CD8-positive, alpha-beta memory T cell (primary cell): Measurements from ENCODE around the gene THRB. TPM values are rescaled to one million over a fixed set of nuclear protein-coding genes. Genes with fewer than 3 reads are reported as not detected.
"Not testable (repeated sequence)": the region's sequence is repeated elsewhere in the genome, so short reads cannot be mapped to it uniquely, and the experiment has no call there.

Experiments
- CTCF ChIA-PET: fragments of 350-600 bp; sonication (Branson Sonifier 250); formaldehyde crosslinking; loops from one replicate; lab custom pipeline; 2021; ENCODE audit warnings: antibody characterized with exemption; lab: Charles Lee
- POLR2A ChIA-PET: fragments of 350-600 bp; sonication (Branson Sonifier 250); formaldehyde crosslinking; loops from one replicate; lab custom pipeline; 2021; ENCODE audit warnings: antibody characterized with exemption; lab: Charles Lee
- DNase-seq, 5 donors: peaks; one replicate each; pipeline versions ENCODE4 v3.0.0 to v3.0.0-alpha.2; 2020 to 2022; ENCODE audit warnings: mixed read lengths in 1 of 5
- H3K27ac ChIP-seq: one replicate; pipeline ENCODE4 v1.7.0; 2013; ENCODE audit warnings: low read depth, mild to moderate bottlenecking, low read length, moderate library complexity
- H3K27me3 ChIP-seq: 2 replicates; pipeline ENCODE4 v1.7.0; 2013; ENCODE audit warnings: low read length, mild to moderate bottlenecking; ENCODE audit not compliant: insufficient read depth, poor library complexity, severe bottlenecking
- H3K36me3 ChIP-seq: 2 replicates; pipeline ENCODE4 v1.7.0; 2013; ENCODE audit warnings: mild to moderate bottlenecking, low read length, moderate library complexity; ENCODE audit not compliant: insufficient read depth
- H3K4me1 ChIP-seq: 2 replicates; pipeline ENCODE4 v1.7.0; 2013; ENCODE audit warnings: mild to moderate bottlenecking, low read length, moderate library complexity; ENCODE audit not compliant: insufficient read depth
- H3K4me3 ChIP-seq: 2 replicates; pipeline ENCODE4 v1.7.0; 2013; ENCODE audit warnings: mild to moderate bottlenecking, low read length
- H3K9me3 ChIP-seq: 2 replicates; pipeline ENCODE4 v1.7.0; 2013; ENCODE audit warnings: mild to moderate bottlenecking, low read length
- H3K27ac Mint-ChIP-seq, 8 donors: one replicate each; pipeline ENCODE4 v1.8.0; 2020 to 2021; ENCODE audit warnings: mixed read lengths in 8 of 8, mild to moderate bottlenecking in 6 of 8, inconsistent platforms in 3 of 8, moderate library complexity in 3 of 8
- H3K27me3 Mint-ChIP-seq, 2 donors: one replicate each; pipeline ENCODE4 v1.8.0; 2020 to 2021; ENCODE audit warnings: mixed read lengths in 2 of 2, mild to moderate bottlenecking in 1 of 2, moderate library complexity in 1 of 2
- H3K36me3 Mint-ChIP-seq, 3 donors: one replicate each; pipeline ENCODE4 v1.8.0; 2020 to 2021; ENCODE audit warnings: mixed read lengths in 3 of 3, inconsistent platforms in 1 of 3, mild to moderate bottlenecking in 1 of 3
- H3K4me1 Mint-ChIP-seq, 3 donors: one replicate each; pipeline ENCODE4 v1.8.0; 2020 to 2021; ENCODE audit warnings: mixed read lengths in 3 of 3, inconsistent platforms in 1 of 3, mild to moderate bottlenecking in 1 of 3
- H3K4me3 Mint-ChIP-seq, 7 donors: one replicate each; pipeline ENCODE4 v1.8.0; 2020 to 2021; ENCODE audit warnings: mixed read lengths in 7 of 7, mild to moderate bottlenecking in 6 of 7, moderate library complexity in 4 of 7, inconsistent platforms in 2 of 7
- H3K9me3 Mint-ChIP-seq, 5 donors: one replicate each; pipeline ENCODE4 v1.8.0; 2020 to 2022; ENCODE audit warnings: mixed read lengths in 5 of 5, mild to moderate bottlenecking in 3 of 5, moderate library complexity in 2 of 5, inconsistent platforms in 1 of 5
- polyA plus RNA-seq: library from polyadenylated mRNA; unstranded; fragments of 300-500 nt; fragmentation: Illumina TruSeq; gene quantifications from one replicate; pipeline ENCODE4 v1.2.3, GENCODE V29; 2021
- total RNA-seq, 2 experiments: library from RNA; stranded (reverse); gene quantifications; one replicate each; pipeline ENCODE4 v1.2.3, GENCODE V29; 2021

The THRB gene
- total and polyA plus RNA-seq, 3 experiments from 2014 or later: not detected

GRCh38 chr3:24428481-24428880 is 66.2 kb downstream of the THRB start:
- Mint-ChIP-seq H3K4me1 (no peaks in the 10 kb centered on the region), H3K4me3 (no peak overlapping the region), H3K27me3 (no peaks in the 10 kb centered on the region), H3K27ac (no peak overlapping the region), H3K36me3 (no peaks in the 10 kb centered on the region), H3K9me3 (no peaks in the 10 kb centered on the region)
- no peaks in the 10 kb centered on the region for H3K27me3 ChIP-seq
- POLR2A ChIA-PET: no interaction called here
- H3K4me1 ChIP-seq: no peaks in the 10 kb centered on the region
- no peaks in the 10 kb centered on the region for H3K9me3 ChIP-seq
- CTCF ChIA-PET: no interaction called here
- DNase-seq: no peak
- no peak overlapping the region for H3K27ac ChIP-seq
- no peaks in the 10 kb centered on the region for H3K36me3 ChIP-seq
- H3K4me3 ChIP-seq: no peak overlapping the region

- H3K27ac Mint-ChIP-seq: no peak overlapping the region
- H3K36me3 Mint-ChIP-seq: no peaks in the 10 kb centered on the region
- no peak overlapping the region for H3K4me3 Mint-ChIP-seq
- Histone ChIP-seq H3K27me3 (no peaks in the 10 kb centered on the region), H3K9me3 (no peaks in the 10 kb centered on the region), H3K27ac (no peak overlapping the region), H3K4me3 (no peak overlapping the region), H3K4me1 (no peaks in the 10 kb centered on the region), H3K36me3 (no peaks in the 10 kb centered on the region)
- H3K4me1 Mint-ChIP-seq: no peaks in the 10 kb centered on the region
- H3K27me3 Mint-ChIP-seq: no peaks in the 10 kb centered on the region
- ChIA-PET POLR2A (no interaction called here), CTCF (no interaction called here)
- DNase-seq: no peak
- H3K9me3 Mint-ChIP-seq: no peaks in the 10 kb centered on the region
These were observed 67.8 kb downstream of the THRB start for GRCh38 chr3:24426896-24427295.

- H3K27me3 Mint-ChIP-seq, H3K9me3 ChIP-seq, H3K27me3 ChIP-seq, H3K4me1 Mint-ChIP-seq, H3K4me3 Mint-ChIP-seq, H3K27ac ChIP-seq, CTCF ChIA-PET, H3K36me3 ChIP-seq, H3K27ac Mint-ChIP-seq, H3K36me3 Mint-ChIP-seq, H3K4me3 ChIP-seq, H3K9me3 Mint-ChIP-seq, POLR2A ChIA-PET, DNase-seq, H3K4me1 ChIP-seq: not testable (repeated sequence)
These were observed 73.8 kb downstream of the THRB start for GRCh38 chr3:24420829-24421228.

GRCh38 chr3:24420224-24420623 is 74.4 kb downstream of the THRB start:
- H3K27ac Mint-ChIP-seq: no peak overlapping the region
- POLR2A ChIA-PET: no interaction called here
- no peaks in the 10 kb centered on the region for H3K36me3 ChIP-seq
- H3K27me3 Mint-ChIP-seq: no peaks in the 10 kb centered on the region
- H3K4me3 ChIP-seq: no peak overlapping the region
- no peaks in the 10 kb centered on the region for H3K27me3 ChIP-seq
- H3K36me3 Mint-ChIP-seq: no peaks in the 10 kb centered on the region
- no peaks in the 10 kb centered on the region for H3K4me1 ChIP-seq
- H3K4me1 Mint-ChIP-seq: no peaks in the 10 kb centered on the region
- H3K4me3 Mint-ChIP-seq: no peak overlapping the region
- H3K9me3 ChIP-seq: no peaks in the 10 kb centered on the region
- DNase-seq: no peak
- H3K27ac ChIP-seq: no peak overlapping the region
- peaks cover 0 to 4% (median 0%) of the 10 kb centered on the region in 5 donors for H3K9me3 Mint-ChIP-seq
- CTCF ChIA-PET: no interaction called here

- H3K9me3 ChIP-seq: no peaks in the 10 kb centered on the region
- H3K27ac ChIP-seq: no peak overlapping the region
- no peak overlapping the region for H3K4me3 ChIP-seq
- no peaks in the 10 kb centered on the region for H3K4me1 ChIP-seq
- POLR2A ChIA-PET: no interaction called here
- Mint-ChIP-seq H3K4me1 (no peaks in the 10 kb centered on the region), H3K27me3 (no peaks in the 10 kb centered on the region), H3K27ac (no peak overlapping the region), H3K36me3 (no peaks in the 10 kb centered on the region), H3K9me3 (peaks cover 0 to 7% (median 0%) of the 10 kb centered on the region in 5 donors), H3K4me3 (no peak overlapping the region)
- no peaks in the 10 kb centered on the region for H3K27me3 ChIP-seq
- no peaks in the 10 kb centered on the region for H3K36me3 ChIP-seq
- CTCF ChIA-PET: no interaction called here
- DNase-seq: no peak
These were observed 75.4 kb downstream of the THRB start for GRCh38 chr3:24419067-24419791.

- CTCF ChIA-PET: no interaction called here
- no peaks in the 10 kb centered on the region for H3K4me1 ChIP-seq
- Mint-ChIP-seq H3K9me3 (peaks cover 0 to 10% (median 0%) of the 10 kb centered on the region in 5 donors), H3K36me3 (no peaks in the 10 kb centered on the region), H3K27me3 (no peaks in the 10 kb centered on the region), H3K4me1 (no peaks in the 10 kb centered on the region), H3K4me3 (no peak overlapping the region), H3K27ac (no peak overlapping the region)
- no peak overlapping the region for H3K27ac ChIP-seq
- POLR2A ChIA-PET: no interaction called here
- H3K9me3 ChIP-seq: no peaks in the 10 kb centered on the region
- H3K4me3 ChIP-seq: no peak overlapping the region
- no peak for DNase-seq
- H3K27me3 ChIP-seq: no peaks in the 10 kb centered on the region
- H3K36me3 ChIP-seq: no peaks in the 10 kb centered on the region
These were observed 76.9 kb downstream of the THRB start for GRCh38 chr3:24417730-24418129.

GRCh38 chr3:24416224-24416623 is 78.4 kb downstream of the THRB start:
- ChIA-PET POLR2A (no interaction called here), CTCF (no interaction called here)
- H3K9me3 Mint-ChIP-seq: peaks cover 0 to 10% (median 1%) of the 10 kb centered on the region in 5 donors
- H3K27ac Mint-ChIP-seq: no peak overlapping the region
- no peaks in the 10 kb centered on the region for H3K4me1 Mint-ChIP-seq
- no peak for DNase-seq
- H3K36me3 ChIP-seq: no peaks in the 10 kb centered on the region
- H3K4me1 ChIP-seq: no peaks in the 10 kb centered on the region
- H3K4me3 ChIP-seq: no peak overlapping the region
- no peaks in the 10 kb centered on the region for H3K9me3 ChIP-seq
- H3K4me3 Mint-ChIP-seq: no peak overlapping the region
- no peak overlapping the region for H3K27ac ChIP-seq
- H3K27me3 Mint-ChIP-seq: no peaks in the 10 kb centered on the region
- no peaks in the 10 kb centered on the region for H3K27me3 ChIP-seq
- H3K36me3 Mint-ChIP-seq: no peaks in the 10 kb centered on the region

- CTCF ChIA-PET: no interaction called here
- Mint-ChIP-seq H3K9me3 (peaks cover 0 to 8% (median 1%) of the 10 kb centered on the region in 5 donors), H3K4me3 (no peak overlapping the region), H3K27ac (no peak overlapping the region), H3K27me3 (no peaks in the 10 kb centered on the region), H3K36me3 (no peaks in the 10 kb centered on the region), H3K4me1 (no peaks in the 10 kb centered on the region)
- H3K4me3 ChIP-seq: no peak overlapping the region
- POLR2A ChIA-PET: no interaction called here
- H3K27ac ChIP-seq: no peak overlapping the region
- no peaks in the 10 kb centered on the region for H3K9me3 ChIP-seq
- H3K4me1 ChIP-seq: no peaks in the 10 kb centered on the region
- H3K27me3 ChIP-seq: no peaks in the 10 kb centered on the region
- H3K36me3 ChIP-seq: no peaks in the 10 kb centered on the region
- DNase-seq: no peak
These were observed 78.8 kb downstream of the THRB start for GRCh38 chr3:24415824-24416223.
